SHP77 treated with DMSO at 0.1 percent for 48 hours (cell line): ENCODE data around the gene MMP27.

Experiments used
- DNase-seq: peaks from one replicate; lab custom pipeline; 2025; lab: John Stamatoyannopoulos, UW

MMP27 gene

DNA sequence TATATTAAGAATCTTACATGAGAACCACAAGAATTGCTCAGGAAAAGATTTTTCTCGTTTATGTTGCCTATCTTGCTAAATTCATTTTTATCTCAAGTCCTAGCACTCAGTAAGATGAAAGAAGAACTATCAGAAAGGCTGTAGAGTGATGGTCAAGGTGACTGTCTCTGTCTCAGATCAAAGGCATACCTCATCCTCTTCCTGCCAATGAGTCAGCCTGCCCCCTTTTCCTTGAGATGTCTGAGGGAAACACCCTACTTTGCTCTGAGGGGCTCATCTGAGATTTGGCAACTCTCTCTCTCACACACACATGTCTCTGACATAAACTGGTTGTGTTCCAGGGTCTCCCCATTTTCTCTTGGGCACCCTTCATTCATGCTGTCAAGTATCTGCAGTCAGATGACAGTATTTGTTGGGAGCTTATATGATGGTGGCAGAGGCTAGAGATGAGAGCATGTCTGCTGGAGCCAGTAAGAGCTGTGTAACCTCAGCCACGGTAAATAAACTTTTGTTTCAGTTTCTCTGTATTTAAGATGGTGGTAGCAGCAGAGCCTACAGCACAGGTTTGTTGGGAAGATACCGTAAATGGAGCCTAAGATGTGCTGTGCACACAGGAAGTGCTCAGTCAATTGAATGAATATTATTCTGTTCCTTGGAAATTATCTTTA lies 1.6 kb downstream of the MMP27 start:
- DNase-seq: no peak

DNA sequence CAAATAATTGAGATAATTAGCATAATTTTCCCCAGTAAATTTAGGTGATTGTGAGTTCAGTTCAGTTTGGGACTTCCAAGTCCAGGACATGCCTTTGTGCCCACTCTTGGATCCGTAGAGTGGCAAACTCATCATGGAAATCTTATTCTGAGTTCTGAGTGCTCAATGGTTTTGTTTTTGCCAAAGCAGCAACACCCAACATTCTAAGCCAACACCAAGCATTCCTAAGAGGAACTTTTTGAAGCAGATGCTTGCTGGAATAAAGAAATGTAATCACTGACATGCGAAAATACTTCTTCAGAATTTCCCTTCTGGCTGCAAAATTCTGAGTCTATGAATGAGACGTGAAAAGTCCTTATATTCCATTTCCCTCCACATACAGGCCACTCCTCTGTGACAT lies 10.4 kb downstream of the MMP27 start:
- no peak for DNase-seq

DNA sequence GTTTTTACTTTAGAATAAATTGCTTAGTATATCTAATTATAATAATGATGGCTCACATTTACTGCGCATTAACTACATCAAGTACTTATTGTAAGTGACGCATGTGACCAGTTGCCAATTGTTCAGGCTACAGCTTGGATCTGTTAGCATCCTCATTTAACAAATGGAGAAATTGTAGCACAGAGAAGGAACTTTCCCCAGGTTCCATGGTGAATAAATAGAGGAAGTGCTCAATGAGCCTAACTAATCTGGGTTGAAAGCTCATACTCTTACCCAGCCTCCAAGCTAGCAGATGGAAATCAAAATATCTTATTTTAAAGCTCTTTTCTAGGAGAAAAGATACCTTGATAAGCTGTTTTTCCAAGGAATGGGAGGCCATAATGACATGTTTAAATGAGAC lies 19.8 kb downstream of the MMP27 start:
- no peak for DNase-seq

DNA sequence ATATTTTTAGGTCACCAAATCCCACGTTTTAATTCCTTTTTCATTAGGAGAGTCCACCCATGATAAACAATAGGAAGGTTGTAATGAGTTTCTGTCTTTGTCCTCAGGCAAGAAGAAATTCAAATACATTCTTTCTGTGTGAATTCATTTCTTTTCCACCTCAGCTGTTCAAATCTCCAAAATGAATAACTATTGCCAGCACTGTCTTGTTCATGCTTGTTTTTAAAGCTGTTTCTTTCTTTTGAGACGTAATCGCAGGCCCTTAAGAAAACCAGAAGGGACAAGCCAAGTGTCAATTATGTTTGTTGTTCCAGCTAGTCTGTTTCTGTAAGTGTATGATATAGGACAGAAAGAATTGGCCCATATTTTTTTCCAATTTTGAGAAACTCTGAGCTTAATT lies 20.2 kb downstream of the MMP27 start:
- DNase-seq: no peak

DNA sequence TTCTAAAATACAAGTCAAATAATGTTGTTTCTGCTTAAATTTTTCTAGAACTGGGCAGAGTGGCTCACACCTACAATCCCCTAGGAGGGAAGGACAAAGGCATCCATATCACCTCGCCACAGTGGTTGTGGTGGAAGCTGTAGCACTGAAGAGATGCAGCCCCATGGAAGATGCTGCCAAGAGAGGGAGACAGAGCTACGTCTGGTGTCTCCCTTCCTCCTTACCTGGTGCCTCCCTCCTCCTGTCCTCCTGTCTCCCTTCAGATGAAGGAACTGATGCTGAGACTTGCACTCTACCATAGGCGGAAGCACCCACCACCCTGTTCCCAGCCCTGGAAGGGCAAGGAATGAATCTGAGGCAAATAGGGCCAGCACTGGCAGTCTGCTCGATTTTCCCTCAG lies 22.3 kb downstream of the MMP27 start:
- DNase-seq: no peak

DNA sequence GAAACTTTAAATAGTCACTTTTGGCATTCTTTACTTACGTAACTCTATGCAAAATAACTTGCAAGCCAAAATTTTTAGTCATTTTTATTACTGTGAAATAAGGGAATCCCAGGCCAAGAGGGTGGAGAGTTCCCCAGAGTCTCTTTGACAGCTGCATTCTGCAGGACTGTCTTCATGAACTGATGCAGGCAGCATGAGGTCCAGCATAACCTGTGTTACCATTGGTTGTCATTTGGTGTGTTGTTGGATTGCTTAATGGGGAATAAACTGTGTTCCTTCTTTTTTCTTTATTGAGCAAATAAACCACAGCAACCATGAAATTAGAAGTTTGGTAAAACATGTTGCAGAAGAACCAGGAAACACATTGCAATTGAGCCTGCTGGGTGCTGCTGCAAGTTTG lies 24.6 kb downstream of the MMP27 start:
- no peak for DNase-seq

DNA sequence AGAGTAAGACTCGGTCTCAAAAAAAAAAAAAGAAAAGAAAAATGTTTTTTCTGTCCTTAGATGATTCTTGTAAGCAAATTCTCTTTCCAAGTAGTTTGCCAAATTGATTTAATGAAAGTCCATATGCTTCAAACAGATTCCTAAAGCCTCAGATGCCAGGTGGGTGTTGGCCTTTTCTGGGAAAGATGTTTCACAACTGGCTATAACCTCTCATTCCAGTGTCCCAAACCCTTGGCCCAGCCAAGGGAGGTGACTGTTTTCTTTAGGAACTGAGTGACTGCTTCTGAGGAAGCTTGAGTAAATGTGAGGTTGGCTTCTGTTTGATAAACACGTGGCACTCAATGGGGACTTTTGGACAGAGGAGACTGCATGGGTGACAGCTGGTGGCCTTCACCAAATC lies 27.5 kb downstream of the MMP27 start:
- DNase-seq: no peak

DNA sequence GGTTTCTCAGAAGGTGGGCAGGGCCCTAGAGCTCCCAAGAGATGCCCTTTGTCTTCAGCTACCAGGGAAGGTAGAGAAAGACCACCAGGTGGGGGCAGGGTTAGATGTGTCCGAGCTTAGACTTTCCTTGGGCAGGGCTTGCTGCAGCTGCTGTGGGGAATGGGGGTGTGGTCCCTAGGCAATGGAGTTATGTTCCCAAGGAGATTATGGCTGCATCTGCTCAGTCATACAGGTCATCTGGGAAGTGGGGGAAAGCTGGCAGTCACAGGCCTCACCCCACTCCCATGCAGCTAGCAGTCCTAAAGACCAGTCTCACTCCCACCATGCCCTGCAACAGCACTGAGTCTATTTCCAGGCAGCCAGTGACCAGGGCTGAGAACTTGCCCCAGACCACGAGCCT lies 29.5 kb downstream of the MMP27 start:
- no peak for DNase-seq

DNA sequence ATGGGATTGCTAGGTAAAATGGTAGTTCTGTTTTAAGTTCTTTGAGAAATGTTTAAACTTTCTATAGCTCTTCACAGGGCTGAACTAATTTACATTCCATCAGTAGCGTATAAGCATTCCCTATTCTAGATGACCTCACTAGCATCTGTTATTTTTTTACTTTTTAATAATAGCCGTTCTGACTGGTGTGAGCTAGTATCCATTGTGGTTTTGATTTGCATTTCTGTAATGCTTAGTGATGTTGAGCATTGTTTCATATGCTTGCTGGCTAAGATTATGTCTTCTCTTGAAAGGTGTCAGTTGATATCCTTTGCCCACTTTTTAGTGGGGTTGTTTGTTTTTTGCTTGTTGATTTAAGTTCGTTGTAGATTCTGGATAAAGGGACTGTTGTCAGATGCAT lies 35.9 kb downstream of the MMP27 start:
- no peak for DNase-seq

DNA sequence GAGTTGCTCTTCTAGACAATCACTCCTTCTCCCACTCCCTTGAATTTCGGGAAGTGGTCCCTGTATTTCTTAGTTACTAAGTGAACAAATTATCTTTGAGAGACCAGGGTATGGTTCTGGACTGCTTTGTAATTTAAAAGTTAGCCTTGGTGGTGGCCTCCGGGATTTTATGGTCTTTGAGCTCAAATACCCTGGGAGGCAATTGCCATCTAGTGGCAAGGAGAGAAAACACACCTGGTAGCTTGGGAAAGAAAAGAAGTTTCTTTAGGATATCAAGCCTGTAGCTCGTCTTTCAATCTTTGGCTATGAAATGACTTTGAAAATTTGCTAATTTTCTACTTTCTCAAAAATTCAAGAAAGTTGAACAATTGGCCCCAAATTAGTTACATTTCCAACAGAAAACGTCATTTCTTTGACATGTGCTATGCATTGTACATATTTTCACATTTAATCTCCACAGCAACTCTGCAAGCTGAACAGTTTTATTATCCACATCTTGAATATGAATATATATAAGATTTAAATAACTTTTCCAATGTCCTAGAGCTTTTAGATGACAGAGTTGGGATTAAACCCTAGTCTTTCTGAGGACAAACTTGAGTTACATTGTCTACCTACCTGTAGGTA lies 39.1 kb downstream of the MMP27 start:
- no peak for DNase-seq

DNA sequence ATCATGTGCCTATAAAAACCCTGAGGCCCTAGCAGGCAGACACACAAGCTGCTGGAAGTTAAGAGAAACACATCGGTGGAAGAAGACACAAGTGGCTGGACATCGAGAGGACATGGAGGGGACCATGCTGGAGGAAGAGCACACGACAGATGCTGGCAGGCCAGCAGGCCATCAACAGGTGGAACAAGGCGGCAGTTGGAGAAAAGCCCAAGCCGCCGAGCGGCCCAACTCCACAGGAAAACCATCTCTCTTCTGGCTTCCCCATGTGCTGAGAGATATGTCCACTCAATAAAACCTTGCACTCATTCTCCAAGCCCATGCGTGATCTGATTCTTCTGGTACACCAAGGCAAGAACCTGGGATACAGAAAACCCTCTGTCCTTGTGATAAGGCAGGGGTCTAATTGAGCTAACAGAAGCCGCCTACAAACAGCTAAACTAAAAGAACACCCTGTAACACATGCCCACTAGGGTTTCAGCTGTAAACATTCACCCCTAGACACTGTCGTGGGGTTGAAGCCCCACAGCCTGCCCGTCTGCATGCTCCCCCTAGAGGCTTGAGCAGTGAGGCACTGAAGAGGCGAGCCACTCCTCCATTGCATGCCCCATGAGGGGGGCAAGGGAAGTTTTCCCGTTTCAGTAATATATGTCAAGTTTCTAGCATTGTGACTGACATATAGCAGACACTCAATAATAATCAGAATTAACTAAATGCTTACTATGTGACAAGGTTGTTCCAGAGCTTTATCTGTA lies 41.4 kb downstream of the MMP27 start:
- no peak for DNase-seq

DNA sequence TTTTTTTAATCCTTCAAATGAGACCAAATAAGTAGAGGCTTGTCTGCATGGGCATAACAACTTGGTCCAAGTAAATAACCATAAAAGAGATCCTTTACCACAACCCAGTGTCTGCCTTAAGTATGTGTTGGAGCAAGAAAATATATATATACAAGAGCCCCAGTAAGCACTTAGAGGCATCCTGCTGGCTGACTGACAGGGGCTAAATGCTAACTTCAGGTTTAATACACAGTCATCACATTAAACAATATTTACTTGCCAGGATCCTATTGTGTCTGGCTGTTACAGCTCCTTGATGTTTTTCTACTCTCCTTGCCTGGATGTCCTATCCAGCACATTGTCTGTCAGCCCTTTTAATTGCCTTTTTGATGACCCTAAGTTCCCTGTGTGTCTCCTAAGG lies 43.0 kb downstream of the MMP27 start:
- no peak for DNase-seq

DNA sequence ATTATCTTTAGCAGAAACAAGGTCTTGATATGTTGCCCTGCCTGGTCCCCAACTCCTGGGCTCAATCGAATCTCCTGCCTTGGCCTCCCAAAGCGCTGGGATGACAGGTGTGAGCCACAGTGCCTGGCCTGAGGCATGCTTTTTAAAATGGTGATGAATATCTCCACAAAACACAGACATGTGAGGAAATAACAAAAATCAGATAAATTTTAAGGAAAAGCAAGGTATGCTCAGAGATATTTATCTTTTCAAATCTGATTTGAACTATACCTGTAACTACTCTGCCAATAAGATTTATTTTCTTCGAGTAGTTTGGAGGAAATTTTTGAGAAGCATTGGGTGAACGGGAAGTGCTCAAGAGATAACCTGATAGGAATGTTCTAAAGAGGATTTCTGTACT lies 44.5 kb downstream of the MMP27 start:
- no peak for DNase-seq

DNA sequence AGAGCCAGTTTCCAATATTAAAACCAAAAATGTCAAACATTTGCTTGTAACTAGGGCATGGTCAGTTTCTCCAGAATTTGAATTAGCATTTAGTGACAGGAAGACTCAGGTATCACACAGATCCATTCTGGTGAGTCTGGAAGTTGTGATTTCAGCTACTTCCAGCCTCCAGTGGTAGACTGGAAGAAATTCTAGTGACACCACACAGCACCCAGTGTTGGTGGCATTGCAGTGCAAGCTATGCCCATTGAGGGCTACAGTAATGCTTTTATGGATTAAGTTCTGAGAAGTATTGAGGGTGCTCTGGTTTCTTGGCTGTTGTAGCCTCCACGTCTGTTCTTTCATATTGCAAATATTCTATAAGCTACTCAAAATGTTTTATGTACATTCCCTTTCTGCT lies 49.0 kb downstream of the MMP27 start:
- DNase-seq: no peak

DNA sequence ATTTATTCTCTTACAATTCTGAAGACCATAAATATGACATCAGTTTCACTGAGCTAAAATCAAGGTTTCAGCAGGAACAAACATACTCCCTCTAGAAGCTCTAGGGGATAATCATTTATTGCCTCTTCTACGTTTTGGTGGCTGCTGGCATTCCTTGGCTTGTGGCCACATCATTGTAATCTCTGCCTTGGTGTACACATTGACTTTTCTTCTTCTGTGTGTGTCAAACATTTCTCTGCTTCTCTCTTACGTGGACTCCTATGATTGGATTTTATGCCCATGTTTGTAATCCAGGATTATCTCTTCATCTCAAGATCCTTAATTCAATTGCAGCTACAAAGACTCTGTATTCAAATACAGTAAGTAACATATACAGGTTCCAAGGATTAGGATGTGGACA lies 50.0 kb downstream of the MMP27 start:
- no peak for DNase-seq

DNA sequence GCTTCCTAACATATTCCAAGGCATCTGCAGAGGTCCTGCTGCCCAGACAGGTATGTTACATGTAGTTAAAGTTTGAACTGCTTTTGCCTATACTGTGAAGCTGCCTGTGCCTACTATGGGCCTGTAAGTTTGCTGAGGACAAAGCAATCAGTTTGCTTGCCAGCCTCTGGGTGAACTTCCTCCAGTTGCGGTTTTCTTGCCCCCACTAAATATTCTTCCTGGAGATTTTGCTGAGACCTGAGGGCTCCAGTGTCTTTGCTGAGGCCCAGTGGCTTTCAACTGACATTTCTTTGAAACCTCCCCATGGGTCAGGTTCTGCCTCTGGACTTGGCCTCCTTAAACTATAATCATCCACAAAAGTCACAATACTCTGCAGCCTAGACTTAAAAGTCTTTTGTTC lies 50.8 kb downstream of the MMP27 start:
- no peak for DNase-seq

DNA sequence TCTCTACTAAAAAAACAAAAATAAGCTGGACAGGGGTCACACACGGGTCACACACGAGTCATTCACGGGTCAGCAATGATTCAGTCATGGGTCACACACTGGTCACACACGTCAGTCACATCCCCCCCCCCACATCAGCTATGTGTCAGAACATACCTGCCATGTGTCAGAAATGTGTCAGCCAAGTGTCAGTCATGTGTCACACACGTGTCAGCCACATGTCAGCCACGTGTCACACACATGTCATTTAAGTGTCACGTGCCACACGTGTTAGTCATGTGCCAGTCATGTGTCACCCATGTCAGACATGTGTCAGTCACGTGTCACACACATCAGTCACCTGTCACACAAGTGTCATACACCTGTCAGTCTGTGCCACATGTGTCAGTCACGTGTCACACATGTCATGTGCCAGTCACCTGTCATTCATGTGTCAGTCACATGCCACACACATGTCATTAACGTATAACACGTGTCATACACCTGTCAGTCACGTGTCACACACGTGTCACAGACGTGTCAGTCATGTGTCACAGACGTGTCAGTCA lies 51.8 kb downstream of the MMP27 start:
- DNase-seq: no peak

DNA sequence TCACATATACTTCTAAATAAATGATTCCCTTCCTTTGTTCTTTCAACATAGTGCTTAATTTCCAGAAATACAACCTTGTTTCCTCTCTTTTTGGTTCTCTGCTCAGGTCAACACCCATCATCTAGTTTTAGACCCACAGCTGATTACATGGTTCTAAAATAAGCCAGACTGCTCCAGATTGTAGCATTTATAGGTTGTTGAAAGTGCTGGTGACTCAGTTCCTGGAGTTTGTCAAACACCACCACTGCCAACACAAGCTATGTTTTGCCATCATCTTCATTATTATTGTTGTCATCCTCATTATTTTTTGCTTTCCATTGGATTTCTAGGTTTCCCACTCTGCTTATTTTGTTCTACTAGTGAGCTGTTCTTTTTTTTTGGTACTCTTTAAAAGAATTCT lies 58.1 kb downstream of the MMP27 start:
- DNase-seq: no peak

DNA sequence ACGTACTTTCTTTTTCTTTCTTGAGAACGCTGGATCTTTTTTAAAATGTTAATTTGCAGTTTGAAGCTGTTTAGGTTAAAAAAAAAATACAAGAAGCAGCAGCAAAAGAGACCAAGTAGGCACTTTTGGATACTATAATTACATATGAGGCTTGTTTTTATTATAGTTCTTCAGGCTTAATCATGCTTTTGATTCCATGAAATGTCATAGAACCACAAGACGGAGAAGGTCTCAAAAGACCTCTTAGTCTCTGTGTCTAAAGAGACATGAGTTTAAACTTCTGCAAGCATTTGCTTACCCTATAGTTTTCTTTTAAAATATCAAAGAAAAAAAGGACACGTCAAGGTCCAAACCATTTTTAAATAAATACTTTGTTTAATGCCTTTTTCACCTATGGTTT lies 61.6 kb downstream of the MMP27 start:
- DNase-seq: no peak
